HL-60 (cell line): ENCODE results near the gene TBX15.

ENCODE experiments used
- GABPA ChIP-seq: IDR thresholded peaks from 2 replicates; pipeline ENCODE4 v1.6.1; 2012; ENCODE audit warnings: low read depth
- POLR2AphosphoS5 ChIP-seq: IDR thresholded peaks from 2 replicates; pipeline ENCODE4 v1.6.1; 2012; ENCODE audit warnings: low read depth
- TF ChIP-seq, protein P1 (sequence below): IDR thresholded peaks from one replicate; pipeline ENCODE4 v1.5.1; 2011; ENCODE audit warnings: low read length, control low read depth, inconsistent platforms; ENCODE audit not compliant: insufficient read depth
- TF ChIP-seq, protein P2 (sequence below): IDR thresholded peaks from 2 replicates; pipeline ENCODE4 v1.6.1; 2012; ENCODE audit warnings: low read depth; ENCODE audit not compliant: insufficient replicate concordance

DNA sequence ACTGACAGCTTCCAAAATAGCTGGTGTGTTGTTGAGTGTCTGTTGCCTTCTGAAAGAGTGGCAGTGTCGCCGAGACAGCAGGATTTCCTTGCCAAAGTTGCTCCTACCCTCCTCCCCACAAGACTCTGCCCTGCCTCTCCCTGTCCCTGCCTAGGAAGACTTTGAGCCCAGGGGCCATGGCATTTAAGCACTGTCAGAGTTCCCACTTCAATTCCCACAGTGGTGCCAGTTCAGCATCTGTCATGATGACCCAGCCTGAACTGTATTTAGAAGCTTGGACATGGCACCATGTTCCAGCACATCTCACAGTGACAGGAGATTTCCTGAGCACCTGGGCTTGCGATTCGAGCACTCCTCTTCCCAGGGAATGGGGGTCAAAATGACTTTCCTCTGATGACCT, 43.6 kb downstream of the TBX15 start:
- TF ChIP-seq, protein P1, sequence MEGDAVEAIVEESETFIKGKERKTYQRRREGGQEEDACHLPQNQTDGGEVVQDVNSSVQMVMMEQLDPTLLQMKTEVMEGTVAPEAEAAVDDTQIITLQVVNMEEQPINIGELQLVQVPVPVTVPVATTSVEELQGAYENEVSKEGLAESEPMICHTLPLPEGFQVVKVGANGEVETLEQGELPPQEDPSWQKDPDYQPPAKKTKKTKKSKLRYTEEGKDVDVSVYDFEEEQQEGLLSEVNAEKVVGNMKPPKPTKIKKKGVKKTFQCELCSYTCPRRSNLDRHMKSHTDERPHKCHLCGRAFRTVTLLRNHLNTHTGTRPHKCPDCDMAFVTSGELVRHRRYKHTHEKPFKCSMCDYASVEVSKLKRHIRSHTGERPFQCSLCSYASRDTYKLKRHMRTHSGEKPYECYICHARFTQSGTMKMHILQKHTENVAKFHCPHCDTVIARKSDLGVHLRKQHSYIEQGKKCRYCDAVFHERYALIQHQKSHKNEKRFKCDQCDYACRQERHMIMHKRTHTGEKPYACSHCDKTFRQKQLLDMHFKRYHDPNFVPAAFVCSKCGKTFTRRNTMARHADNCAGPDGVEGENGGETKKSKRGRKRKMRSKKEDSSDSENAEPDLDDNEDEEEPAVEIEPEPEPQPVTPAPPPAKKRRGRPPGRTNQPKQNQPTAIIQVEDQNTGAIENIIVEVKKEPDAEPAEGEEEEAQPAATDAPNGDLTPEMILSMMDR, result no peak
- TF ChIP-seq GABPA (no peak), POLR2AphosphoS5 (no peak)
- TF ChIP-seq, protein P2, sequence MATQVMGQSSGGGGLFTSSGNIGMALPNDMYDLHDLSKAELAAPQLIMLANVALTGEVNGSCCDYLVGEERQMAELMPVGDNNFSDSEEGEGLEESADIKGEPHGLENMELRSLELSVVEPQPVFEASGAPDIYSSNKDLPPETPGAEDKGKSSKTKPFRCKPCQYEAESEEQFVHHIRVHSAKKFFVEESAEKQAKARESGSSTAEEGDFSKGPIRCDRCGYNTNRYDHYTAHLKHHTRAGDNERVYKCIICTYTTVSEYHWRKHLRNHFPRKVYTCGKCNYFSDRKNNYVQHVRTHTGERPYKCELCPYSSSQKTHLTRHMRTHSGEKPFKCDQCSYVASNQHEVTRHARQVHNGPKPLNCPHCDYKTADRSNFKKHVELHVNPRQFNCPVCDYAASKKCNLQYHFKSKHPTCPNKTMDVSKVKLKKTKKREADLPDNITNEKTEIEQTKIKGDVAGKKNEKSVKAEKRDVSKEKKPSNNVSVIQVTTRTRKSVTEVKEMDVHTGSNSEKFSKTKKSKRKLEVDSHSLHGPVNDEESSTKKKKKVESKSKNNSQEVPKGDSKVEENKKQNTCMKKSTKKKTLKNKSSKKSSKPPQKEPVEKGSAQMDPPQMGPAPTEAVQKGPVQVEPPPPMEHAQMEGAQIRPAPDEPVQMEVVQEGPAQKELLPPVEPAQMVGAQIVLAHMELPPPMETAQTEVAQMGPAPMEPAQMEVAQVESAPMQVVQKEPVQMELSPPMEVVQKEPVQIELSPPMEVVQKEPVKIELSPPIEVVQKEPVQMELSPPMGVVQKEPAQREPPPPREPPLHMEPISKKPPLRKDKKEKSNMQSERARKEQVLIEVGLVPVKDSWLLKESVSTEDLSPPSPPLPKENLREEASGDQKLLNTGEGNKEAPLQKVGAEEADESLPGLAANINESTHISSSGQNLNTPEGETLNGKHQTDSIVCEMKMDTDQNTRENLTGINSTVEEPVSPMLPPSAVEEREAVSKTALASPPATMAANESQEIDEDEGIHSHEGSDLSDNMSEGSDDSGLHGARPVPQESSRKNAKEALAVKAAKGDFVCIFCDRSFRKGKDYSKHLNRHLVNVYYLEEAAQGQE, result no peak
